Renal cortex interstitium (tissue), 11 donors: Measurements from ENCODE around the gene PCSK6. TPM values are rescaled to one million over a fixed set of nuclear protein-coding genes. Genes with fewer than 3 reads are reported as not detected.
"Not testable (repeated sequence)": the region's sequence is repeated elsewhere in the genome, so short reads cannot be mapped to it uniquely, and the experiment has no call there.

ENCODE experiments used
- DNase-seq, 11 donors: peaks; one replicate each; pipeline ENCODE4 v3.0.0-alpha.2; 2013; ENCODE audit warnings: low read depth in 9 of 11, low spot score in 4 of 11; ENCODE audit errors: extremely low read depth in 1 of 11
- polyA plus RNA-seq, 3 donors: library from polyadenylated mRNA; unstranded; fragments of 120-200 nt; gene quantifications; one replicate each; pipeline ENCODE4 v1.2.1, GENCODE V29; 2013; ENCODE audit not compliant: insufficient read length in 3 of 3

Gene PCSK6
- polyA plus RNA-seq, 3 donors: 7.2 to 8.4 (median 8.3) TPM

GRCh38 chr15:101455291-101456025 is 34.0 kb downstream of the PCSK6 start:
- no peak for DNase-seq

- DNase-seq: not testable (repeated sequence)
Measured at GRCh38 chr15:101454781-101455180, 34.7 kb downstream of the PCSK6 start.

- no peak for DNase-seq
Measured at GRCh38 chr15:101454365-101454764, 35.1 kb downstream of the PCSK6 start.

GRCh38 chr15:101453123-101454120 is 36.1 kb downstream of the PCSK6 start:
- no peak for DNase-seq

- DNase-seq: no peak
Measured at GRCh38 chr15:101452572-101452971, 36.9 kb downstream of the PCSK6 start.

- no peak for DNase-seq
Measured at GRCh38 chr15:101451846-101452245, 37.7 kb downstream of the PCSK6 start.

GRCh38 chr15:101451266-101451799 is 38.2 kb downstream of the PCSK6 start:
- DNase-seq: peak in 10 of 11 donors; percentile 12 to 59 (median 48)

- no peak for DNase-seq
Measured at GRCh38 chr15:101450403-101451265, 38.9 kb downstream of the PCSK6 start.

- DNase-seq: no peak
Measured at GRCh38 chr15:101449471-101450402, 39.8 kb downstream of the PCSK6 start.

- no peak for DNase-seq
Measured at GRCh38 chr15:101448336-101448735, 41.2 kb downstream of the PCSK6 start.

- DNase-seq: no peak
Measured at GRCh38 chr15:101447561-101448071, 41.9 kb downstream of the PCSK6 start.

- DNase-seq: no peak
Measured at GRCh38 chr15:101447168-101447533, 42.4 kb downstream of the PCSK6 start.

- DNase-seq: no peak
Measured at GRCh38 chr15:101446518-101447167, 42.9 kb downstream of the PCSK6 start.

GRCh38 chr15:101445562-101446517 is 43.7 kb downstream of the PCSK6 start:
- no peak for DNase-seq

- DNase-seq: no peak
Measured at GRCh38 chr15:101444807-101445508, 44.5 kb downstream of the PCSK6 start.
